HG02981 (cell line): ENCODE data around the gene S1PR2.
A peak's percentile ranks its signal among the peaks of the same experiment; 100 is the strongest.

ENCODE experiments used
- ATAC-seq: cut with Tn5 transposase; IDR thresholded peaks from one replicate; pipeline ENCODE4 v1.9.1; 2021; ENCODE audit warnings: mild to moderate bottlenecking, moderate library complexity; ENCODE audit not compliant: unreplicated experiment

The S1PR2 gene

GRCh38 chr19:10230861-10231611 lies at the start of gene S1PR2:
S1PR2 (minus strand) TSS chr19:10231331; CDS start chr19:10224905, 6,426 bp downstream.
- ATAC-seq, result no peak

DNA sequence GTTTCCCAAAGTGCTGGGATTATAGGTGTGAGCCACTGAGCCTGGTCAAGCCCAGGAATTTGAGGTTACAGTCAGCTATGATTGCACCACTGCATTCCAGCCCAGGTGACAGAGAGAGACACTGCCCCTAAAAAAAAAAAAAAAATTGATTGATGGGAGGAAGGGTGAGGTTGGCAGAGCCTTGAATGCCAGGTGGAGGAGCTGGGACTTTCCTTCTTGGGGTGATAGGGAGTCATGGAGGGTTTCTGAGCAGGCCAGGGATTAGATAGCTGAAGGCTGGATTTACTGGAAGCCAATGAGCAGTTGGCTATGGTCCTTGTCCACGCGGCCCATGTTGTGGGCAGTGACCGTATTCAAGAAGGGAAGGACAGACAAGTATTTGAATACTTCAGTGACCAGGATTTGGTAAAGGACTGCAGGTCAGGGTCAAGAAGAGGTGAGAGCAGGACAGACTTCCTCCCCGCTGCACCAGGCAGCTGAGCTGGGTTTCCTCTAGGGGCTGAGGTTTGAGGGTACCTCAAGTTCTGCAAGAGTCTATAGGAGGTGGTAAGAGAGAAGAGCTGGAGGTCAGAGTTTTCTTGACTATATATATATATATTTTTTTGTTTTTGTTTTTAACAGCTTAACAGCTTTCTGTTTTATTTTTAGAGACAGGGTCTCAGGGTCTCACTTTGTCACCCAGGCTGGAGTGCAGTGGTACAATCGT lies 48.8 kb upstream of the S1PR2 start:
- ATAC-seq, result no peak

GRCh38 chr19:10278935-10279334 lies 47.8 kb upstream of the S1PR2 start:
- ATAC-seq, result no peak

DNA sequence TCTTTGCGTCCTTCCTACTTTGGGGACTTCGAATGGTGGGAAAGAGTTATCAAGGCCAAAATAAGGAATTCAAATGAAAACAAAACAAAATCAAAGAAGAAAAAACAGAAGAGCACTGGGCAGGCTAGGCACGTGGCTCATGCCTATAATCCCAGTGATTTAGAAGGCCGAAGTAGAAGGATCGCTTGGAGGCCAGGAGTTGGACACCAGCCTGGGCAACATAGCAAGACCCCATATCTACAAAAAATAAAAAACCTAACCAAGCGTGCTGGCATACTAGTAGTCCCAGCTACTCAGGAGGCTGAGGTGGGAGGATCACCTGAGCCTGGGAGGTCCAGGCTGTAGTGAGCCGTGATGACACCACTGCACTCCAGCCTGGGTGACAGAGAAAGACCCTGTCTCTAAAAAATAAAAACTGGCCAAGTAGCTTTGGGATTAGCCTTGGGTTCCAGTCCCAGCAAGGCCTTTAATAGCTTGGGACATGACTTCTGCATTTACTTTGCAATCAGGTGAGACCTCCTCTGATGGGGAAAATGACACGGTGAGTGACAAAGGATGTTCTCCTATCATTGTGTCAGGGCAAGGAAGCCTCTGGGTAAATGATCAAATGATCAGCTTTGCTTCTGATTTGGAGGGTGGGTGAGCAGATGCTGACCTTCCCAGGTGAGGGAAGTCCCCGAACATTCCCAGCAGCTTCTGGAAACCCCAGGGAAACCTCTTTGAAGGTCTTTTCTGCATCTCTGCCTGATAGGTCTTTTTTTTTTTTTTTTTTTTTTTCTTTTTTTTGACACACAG lies 46.9 kb upstream of the S1PR2 start:
- ATAC-seq, result no peak

- no peak for ATAC-seq
Measured at GRCh38 chr19:10274589-10274988, 43.5 kb upstream of the S1PR2 start.

DNA sequence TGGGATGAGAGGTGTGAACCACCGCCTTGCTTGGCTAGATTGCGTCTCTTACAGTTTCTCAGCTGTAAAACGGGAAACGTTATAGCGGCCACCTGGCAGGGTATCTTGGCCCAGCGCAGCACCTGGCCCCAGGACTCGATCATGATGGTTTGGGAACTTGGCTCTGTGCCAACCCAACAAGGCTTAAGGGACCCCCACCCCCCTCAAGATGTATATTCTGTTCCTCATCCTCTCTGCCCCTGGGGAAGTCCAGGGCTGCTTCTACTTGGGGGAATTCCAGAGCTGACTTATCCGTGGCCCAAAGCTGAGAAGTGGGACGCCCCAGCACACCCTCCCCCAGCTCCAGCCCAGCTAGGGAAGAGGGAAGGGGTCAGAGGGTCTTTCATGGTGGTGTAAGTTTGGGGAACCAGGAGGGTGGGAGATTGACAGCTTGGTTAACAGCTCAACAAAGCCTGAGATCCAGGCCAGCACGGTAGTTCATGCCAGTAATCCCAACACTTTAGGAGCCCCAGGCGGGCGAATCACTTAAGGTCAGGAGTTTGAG lies 40.5 kb upstream of the S1PR2 start:
- no peak for ATAC-seq

DNA sequence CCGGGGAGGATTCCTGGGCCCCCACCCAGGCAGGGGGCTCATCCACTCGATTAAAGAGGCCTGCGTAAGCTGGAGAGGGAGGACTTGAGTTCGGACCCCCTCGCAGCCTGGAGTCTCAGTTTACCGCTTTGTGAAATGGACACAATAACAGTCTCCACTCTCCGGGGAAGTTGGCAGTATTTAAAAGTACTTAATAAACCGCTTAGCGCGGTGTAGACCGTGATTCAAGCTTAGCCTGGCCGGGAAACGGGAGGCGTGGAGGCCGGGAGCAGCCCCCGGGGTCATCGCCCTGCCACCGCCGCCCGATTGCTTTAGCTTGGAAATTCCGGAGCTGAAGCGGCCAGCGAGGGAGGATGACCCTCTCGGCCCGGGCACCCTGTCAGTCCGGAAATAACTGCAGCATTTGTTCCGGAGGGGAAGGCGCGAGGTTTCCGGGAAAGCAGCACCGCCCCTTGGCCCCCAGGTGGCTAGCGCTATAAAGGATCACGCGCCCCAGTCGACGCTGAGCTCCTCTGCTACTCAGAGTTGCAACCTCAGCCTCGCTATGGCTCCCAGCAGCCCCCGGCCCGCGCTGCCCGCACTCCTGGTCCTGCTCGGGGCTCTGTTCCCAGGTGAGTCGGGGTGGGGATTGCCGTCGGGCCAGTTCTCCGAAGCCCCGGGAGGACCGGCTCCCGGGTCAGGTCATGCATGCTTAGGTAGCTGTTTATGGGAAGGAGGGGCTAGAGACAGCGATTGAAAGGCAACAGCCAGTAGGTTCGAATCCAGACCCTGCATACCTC lies 39.7 kb upstream of the S1PR2 start, which contains the start of gene ICAM1:
TSS of gene ICAM1 (plus strand) at position 505 of the 779 bp plus-strand sequence. CDS start at position 545, 40 bp downstream.
- ATAC-seq, result peak; percentile 48

DNA sequence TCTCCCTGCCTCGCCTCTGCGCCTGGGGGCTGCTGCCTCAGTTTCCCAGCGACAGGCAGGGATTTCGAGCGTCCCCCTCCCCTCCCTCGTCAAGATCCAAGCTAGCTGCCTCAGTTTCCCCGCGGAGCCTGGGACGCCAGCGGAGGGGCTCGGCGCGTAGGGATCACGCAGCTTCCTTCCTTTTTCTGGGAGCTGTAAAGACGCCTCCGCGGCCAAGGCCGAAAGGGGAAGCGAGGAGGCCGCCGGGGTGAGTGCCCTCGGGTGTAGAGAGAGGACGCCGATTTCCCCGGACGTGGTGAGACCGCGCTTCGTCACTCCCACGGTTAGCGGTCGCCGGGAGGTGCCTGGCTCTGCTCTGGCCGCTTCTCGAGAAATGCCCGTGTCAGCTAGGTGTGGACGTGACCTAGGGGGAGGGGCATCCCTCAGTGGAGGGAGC lies 39.1 kb upstream of the S1PR2 start:
- ATAC-seq, result peak; percentile 36

DNA sequence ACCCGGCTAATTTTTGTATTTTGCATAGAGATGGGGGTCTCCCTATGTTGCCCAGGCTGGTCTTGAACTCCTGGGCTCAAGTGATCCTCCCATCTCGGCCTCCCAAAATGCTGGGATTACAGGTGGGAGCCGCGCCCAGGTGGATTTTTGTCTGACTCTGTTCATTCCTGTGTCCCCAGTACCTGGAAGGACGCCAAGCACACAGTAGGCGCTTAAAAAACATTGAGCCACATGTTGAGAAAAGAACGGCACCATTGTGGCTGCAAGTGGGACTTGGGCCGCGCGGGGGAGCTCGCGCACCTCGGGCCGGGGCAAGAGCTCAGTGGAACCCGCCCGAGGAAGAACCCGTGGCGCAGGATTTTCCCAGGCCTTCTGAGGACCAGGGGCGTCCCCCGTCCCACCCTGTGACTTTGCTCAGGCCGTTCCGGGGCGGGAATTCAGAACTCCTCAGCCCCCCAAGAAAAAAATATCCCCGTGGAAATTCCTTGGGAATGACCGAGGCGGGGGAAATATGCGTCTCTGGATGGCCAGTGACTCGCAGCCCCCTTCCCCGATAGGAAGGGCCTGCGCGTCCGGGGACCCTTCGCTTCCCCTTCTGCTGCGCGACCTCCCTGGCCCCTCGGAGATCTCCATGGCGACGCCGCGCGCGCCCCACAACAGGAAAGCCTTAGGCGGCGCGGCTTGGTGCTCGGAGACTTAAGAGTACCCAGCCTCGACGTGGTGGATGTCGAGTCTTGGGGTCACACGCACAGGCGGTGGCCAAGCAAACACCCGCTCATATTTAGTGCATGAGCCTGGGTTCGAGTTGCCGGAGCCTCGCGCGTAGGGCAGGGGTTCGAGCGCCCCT lies 38.4 kb upstream of the S1PR2 start:
- peak; percentile 32 for ATAC-seq

- ATAC-seq, result no peak
Measured at GRCh38 chr19:10268071-10268470, 36.9 kb upstream of the S1PR2 start.

- ATAC-seq, result no peak
Measured at GRCh38 chr19:10266706-10267105, 35.6 kb upstream of the S1PR2 start.

DNA sequence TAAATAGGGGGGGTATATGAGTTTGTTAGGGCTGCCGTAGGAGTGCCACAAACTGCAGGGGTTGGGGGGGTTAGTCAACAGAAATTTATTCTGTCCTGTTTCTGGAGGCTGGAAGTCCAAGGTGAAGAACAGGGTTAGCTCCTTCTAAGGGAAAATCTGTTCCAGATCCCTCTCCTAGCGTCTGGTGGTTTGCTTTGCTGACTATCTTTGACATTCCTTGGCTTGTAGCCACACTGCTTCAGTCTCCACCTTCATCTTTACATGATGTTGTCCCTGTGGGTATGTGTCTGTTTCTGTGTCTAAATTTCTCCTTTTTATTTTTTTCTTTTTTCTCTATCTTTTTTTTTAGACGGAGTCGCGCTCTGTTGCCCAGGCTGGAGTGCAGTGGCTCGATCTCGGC lies 31.6 kb upstream of the S1PR2 start:
- ATAC-seq, result no peak

DNA sequence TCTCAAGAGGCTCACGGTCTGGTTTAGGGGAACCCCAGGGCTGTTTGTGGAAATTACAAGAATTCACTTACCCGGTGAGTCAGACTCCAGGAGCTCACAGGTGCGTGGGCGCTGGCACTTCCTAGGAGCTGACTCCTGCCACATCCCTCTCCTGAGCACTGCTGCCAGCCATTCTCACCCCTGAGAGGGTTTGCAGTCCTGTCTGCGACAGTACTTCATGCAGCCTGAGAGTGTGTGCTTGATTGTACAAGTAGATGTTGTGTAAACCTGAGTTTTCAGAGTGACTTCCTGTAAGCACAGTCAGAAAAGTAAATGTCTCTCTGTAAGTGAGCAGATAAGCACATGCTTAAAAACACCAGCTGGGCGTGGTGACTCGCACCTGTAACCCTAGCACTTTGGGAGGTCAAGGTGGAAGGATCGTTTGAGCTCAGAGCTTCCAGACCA lies 29.0 kb upstream of the S1PR2 start:
- no peak for ATAC-seq

DNA sequence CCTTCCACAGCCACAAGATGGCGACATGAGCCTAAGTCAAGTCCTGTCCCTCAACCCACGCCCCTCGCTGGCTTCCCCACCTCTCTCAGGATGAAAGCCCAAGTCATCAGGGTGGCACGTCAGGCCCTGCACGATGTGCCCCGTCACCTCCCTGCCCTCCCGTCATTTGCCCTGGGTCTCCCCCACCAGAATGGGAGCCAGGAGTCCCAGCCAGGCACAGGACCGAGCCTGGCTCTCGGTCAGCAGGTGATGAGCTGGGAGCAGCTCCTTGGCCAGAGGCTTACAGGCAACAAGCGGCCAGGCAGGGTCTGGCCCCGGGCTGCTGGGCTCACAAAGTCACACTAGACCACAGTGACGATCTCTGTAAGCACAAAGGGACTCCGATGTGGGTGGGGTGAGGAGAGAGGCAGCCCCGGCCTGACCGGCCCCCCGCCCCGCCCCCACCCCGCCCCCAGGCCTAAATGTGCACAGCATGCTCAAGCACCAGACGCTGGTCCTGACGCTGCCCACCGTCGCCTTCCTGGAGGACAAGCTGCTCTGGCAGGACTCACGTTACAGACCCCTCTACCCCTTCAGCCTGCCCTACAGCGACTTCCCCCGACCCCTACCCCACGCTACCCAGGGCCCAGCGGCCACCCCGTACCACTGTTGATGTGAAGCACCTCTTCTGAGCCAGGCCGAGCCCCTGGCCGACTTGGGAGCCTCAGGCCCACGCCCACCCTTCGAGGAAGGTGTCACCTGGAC lies 28.2 kb upstream of the S1PR2 start:
- no peak for ATAC-seq

GRCh38 chr19:10258080-10258710 lies 27.1 kb upstream of the S1PR2 start:
- no peak for ATAC-seq

- no peak for ATAC-seq
Measured at GRCh38 chr19:10256970-10257615, 26.0 kb upstream of the S1PR2 start.

DNA sequence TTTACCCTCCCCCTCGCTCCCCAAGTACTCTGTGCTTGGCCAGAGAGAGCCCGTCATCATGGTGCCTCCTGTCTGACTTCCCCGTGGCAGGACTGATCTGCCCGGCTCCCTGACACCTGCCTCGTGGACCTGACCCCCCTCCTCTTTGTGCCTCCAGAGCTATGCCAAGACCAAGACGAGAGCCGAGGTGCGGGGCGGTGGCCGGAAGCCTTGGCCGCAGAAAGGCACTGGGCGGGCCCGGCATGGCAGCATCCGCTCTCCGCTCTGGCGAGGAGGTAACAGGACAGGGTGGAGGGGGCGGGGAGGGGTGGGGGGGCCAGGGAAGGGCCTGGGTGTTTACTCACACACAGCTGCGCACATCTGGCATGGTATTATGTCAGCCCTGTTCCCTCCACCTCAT lies 25.4 kb upstream of the S1PR2 start:
- ATAC-seq, result no peak

DNA sequence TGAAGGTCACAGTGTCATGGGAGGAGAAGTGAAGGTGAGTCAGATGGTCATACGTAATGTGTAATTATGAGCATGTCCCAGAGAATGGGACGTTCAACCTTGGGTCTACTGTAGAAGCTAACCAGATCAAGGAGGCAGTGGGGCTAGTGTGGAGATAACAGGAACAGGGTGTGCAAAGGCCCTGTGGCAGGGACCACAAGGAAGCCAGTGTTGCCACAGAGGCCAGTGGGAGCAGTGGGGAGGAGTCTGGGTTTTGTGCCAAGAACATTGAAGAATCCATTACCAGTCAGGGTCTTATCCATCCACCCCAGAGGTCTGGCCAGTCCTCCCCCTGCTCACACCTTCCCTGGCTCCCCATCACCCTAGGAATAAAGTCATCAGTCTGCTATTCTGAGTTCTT lies 24.2 kb upstream of the S1PR2 start:
- ATAC-seq, result no peak
